B cell (primary cell): ENCODE measurements around the gene HOMER3. TPM values are rescaled to one million over a fixed set of nuclear protein-coding genes. Genes with fewer than 3 reads are reported as not detected.

Source experiments
- ATAC-seq: fragments of 200-7000 bp; cut with Tn5 transposase; one replicate; pipeline ENCODE4 v1.10.0; 2021; ENCODE audit warnings: low read depth, mild to moderate bottlenecking, moderate number of reproducible peaks, moderate library complexity
- CTCF ChIA-PET: fragments of 350-600 bp; sonication (Branson Sonifier 250); formaldehyde crosslinking; loops from one replicate; lab custom pipeline; 2021; ENCODE audit warnings: antibody characterized with exemption, inconsistent platforms; lab: Charles Lee
- POLR2A ChIA-PET: fragments of 350-600 bp; sonication (Branson Sonifier 250); formaldehyde crosslinking; loops from one replicate; lab custom pipeline; 2021; ENCODE audit warnings: antibody characterized with exemption; lab: Charles Lee
- DNase-seq: peaks from one replicate; pipeline ENCODE4 v3.0.0; 2013
- H2AFZ ChIP-seq: 2 replicates; pipeline ENCODE4 v1.6.1; 2012; ENCODE audit warnings: mild to moderate bottlenecking, low read depth, low read length; ENCODE audit not compliant: insufficient read depth, poor library complexity, severe bottlenecking
- H3K27ac ChIP-seq, 2 donors: 1 replicate in 1 of 2; 2 replicates in 1 of 2; pipeline ENCODE4 v1.5.1; 2012 to 2013; ENCODE audit warnings: low read length in 2 of 2, mild to moderate bottlenecking in 2 of 2, moderate library complexity in 1 of 2
- H3K27me3 ChIP-seq, 4 experiments: fragments of 200-600 bp in 1 of 4; sonication (generic) in 1 of 4; replicated peaks in 1 of 4; 1 replicate in 2 of 4; 2 replicates in 2 of 4; pipeline versions ENCODE4 v1.6.1 to v1.7.0; 2013 to 2016; ENCODE audit warnings: low read length in 3 of 4, mild to moderate bottlenecking in 2 of 4, mixed read lengths in 1 of 4, moderate library complexity in 1 of 4; ENCODE audit not compliant: insufficient read depth in 4 of 4, control insufficient read depth in 3 of 4; ENCODE audit errors: control extremely low read depth in 1 of 4
- H3K36me3 ChIP-seq, 2 experiments: replicated peaks in 1 of 2; 1 replicate in 1 of 2; 2 replicates in 1 of 2; pipeline versions ENCODE4 v1.6.1 to v1.7.1; 2013; ENCODE audit warnings: low read length in 1 of 2; ENCODE audit not compliant: insufficient read depth in 2 of 2, control insufficient read depth in 1 of 2; ENCODE audit errors: control extremely low read depth in 1 of 2, extremely low read depth in 1 of 2
- H3K4me1 ChIP-seq, 2 donors: fragments of 200-600 bp in 1 of 2; sonication (generic) in 1 of 2; 1 replicate in 1 of 2; 2 replicates in 1 of 2; pipeline versions ENCODE4 v1.5.1 to v1.6.1; 2013 to 2017; ENCODE audit warnings: low read length in 2 of 2; ENCODE audit not compliant: control insufficient read depth in 2 of 2, insufficient read depth in 2 of 2
- H3K4me2 ChIP-seq: replicated peaks from 2 replicates; pipeline ENCODE3; 2012; ENCODE audit warnings: mild to moderate bottlenecking, low read depth, low read length; ENCODE audit not compliant: poor library complexity, severe bottlenecking
- H3K4me3 ChIP-seq, 5 experiments: fragments of 200-600 bp in 1 of 5; sonication (generic) in 1 of 5; 1 replicate in 3 of 5; 2 replicates in 2 of 5; pipeline versions ENCODE4 v1.5.1 to v1.7.0; 2011 to 2016; ENCODE audit warnings: low read length in 4 of 5, mild to moderate bottlenecking in 4 of 5, low read depth in 2 of 5, control low read depth in 1 of 5, moderate library complexity in 1 of 5; ENCODE audit not compliant: insufficient read depth in 1 of 5; ENCODE audit errors: control extremely low read depth in 1 of 5, extremely low read depth in 1 of 5
- H3K79me2 ChIP-seq: fragments of 200-600 bp; sonication (generic); one replicate; pipeline ENCODE4 v1.6.0; 2016; ENCODE audit warnings: low read length; ENCODE audit not compliant: control insufficient read depth, insufficient read depth
- H3K9ac ChIP-seq: fragments of 200-600 bp; sonication (generic); 2 replicates; pipeline ENCODE4 v1.6.1; 2017; ENCODE audit warnings: mild to moderate bottlenecking, low read length, moderate library complexity
- H3K9me3 ChIP-seq, 3 donors: one replicate each; pipeline versions ENCODE4 v1.6.1 to v1.7.1; 2013; ENCODE audit warnings: low read length in 2 of 3; ENCODE audit not compliant: control insufficient read depth in 2 of 3, insufficient read depth in 1 of 3; ENCODE audit errors: control extremely low read depth in 1 of 3
- H4K20me1 ChIP-seq: 2 replicates; pipeline ENCODE4 v1.6.0; 2012; ENCODE audit warnings: mild to moderate bottlenecking, low read length; ENCODE audit not compliant: insufficient read depth, control insufficient read depth, poor library complexity, severe bottlenecking
- H3K27ac Mint-ChIP-seq: one replicate; pipeline ENCODE4 v1.8.0; 2021; ENCODE audit warnings: mixed read lengths
- H3K27me3 Mint-ChIP-seq: one replicate; pipeline ENCODE4 v1.8.0; 2021; ENCODE audit warnings: mixed read lengths
- H3K4me1 Mint-ChIP-seq: one replicate; pipeline ENCODE4 v1.8.0; 2021; ENCODE audit warnings: mixed read lengths
- H3K4me3 Mint-ChIP-seq: one replicate; pipeline ENCODE4 v1.8.0; 2021; ENCODE audit warnings: mixed read lengths
- H3K9me3 Mint-ChIP-seq: one replicate; pipeline ENCODE4 v1.8.0; 2022; ENCODE audit warnings: mixed read lengths; ENCODE audit not compliant: insufficient read depth
- EZH2 ChIP-seq: IDR thresholded peaks from 2 replicates; pipeline ENCODE4 v1.6.1; 2012; ENCODE audit warnings: borderline replicate concordance, low read depth, mild to moderate bottlenecking, moderate library complexity, low read length; ENCODE audit not compliant: insufficient read depth, poor library complexity, severe bottlenecking
- WGBS: methylation state at CpG from one replicate; pipeline ENCODE4 v1.1.5; 2013; ENCODE audit warnings: missing lambda C conversion rate; ENCODE audit not compliant: insufficient coverage; 5-methylcytosine and 5-hydroxymethylcytosine counted together
- intact Hi-C: fragments of 100-400 bp; cut with micrococcal nuclease; formaldehyde crosslinking; loops from one replicate; pipeline ENCODE4 v1.10.0; 2022
- polyA plus RNA-seq: library from polyadenylated mRNA; depleted of rRNA; stranded (reverse); fragments of >200 nt; gene quantifications from 2 replicates; pipeline ENCODE4 v1.2.3, GENCODE V29; 2012
- total RNA-seq, 2 donors: library from RNA; stranded (reverse); fragments of 120-200 nt in 1 of 2; gene quantifications; 1 replicate in 1 of 2; 2 replicates in 1 of 2; pipeline versions ENCODE4 v1.2.3 to v1.2.4, GENCODE V29; 2013 to 2022
- TF ChIP-seq, protein P1 (sequence below): fragments of 200-600 bp; IDR thresholded peaks from one replicate; pipeline ENCODE4 v1.8.0; 2022; ENCODE audit warnings: antibody characterized with exemption, mild to moderate bottlenecking

HOMER3 gene
- total and polyA plus RNA-seq, 2 donors (not counting 1 experiment from before 2014, with no cell fraction given) = 5.9 to 26.4 TPM

DNA sequence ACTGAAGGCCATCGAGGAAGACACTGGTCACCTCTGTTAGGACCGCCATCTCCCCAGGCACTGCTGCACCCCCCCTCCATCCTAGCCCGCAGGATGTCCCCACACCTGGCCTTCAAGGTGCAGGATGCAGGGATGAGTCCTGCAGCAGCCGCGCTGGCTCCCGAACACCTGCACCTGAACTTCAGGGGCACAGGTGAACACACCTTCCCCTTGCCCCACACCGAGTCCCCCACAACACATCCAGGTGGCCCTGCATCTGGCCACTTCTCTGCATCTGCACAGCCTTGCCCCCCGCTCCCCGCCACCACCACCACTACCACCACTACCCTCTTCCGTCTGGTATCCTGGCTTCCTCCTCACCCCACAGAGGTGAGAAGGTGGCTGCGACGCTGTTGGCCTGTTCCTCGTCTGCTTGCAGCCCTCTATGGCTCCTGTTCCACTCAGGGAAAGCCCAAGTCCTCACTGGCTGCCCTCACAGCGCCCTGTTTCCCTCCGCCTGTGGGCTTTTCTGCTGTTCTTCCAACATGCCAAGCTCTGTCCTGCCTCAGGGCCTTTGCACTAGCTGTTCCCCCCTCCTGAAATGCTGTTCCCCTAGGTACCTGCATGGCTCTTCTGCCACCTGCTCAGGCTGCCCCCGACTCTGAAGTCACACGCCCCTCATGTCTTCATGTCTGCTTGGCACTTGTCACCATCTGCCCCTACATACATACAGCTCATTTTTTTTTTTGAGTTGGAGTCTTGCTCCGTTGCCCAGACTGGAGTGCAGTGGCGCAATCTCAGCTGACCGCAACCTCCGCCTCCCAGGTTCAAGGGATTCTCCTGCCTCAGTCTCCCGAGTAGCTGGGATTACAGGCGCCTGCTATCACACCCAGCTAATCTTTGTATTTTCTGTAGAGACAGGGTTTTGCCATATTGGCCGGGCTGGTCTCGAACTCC is 43.7 kb downstream of the HOMER3 start:
- peaks cover 0 to 25% (median 11%) of the 10 kb centered on the region in 4 experiments for H3K27me3 ChIP-seq
- Mint-ChIP-seq H3K4me3 (peak overlapping the region; percentile 87), H3K4me1 (peaks cover 11% of the 10 kb centered on the region), H3K27ac (no peak overlapping the region), H3K27me3 (peaks cover 25% of the 10 kb centered on the region), H3K9me3 (no peaks in the 10 kb centered on the region)
- WGBS = 86% methylated on average over 23 of the region's 25 CpGs
- peaks cover 1 to 26% of the 10 kb centered on the region in 2 experiments for H3K36me3 ChIP-seq
- intact Hi-C loops = no loop called here
- no peaks in the 10 kb centered on the region for H3K79me2 ChIP-seq
- no peak overlapping the region for H3K4me3 ChIP-seq
- TF ChIP-seq, protein P1, sequence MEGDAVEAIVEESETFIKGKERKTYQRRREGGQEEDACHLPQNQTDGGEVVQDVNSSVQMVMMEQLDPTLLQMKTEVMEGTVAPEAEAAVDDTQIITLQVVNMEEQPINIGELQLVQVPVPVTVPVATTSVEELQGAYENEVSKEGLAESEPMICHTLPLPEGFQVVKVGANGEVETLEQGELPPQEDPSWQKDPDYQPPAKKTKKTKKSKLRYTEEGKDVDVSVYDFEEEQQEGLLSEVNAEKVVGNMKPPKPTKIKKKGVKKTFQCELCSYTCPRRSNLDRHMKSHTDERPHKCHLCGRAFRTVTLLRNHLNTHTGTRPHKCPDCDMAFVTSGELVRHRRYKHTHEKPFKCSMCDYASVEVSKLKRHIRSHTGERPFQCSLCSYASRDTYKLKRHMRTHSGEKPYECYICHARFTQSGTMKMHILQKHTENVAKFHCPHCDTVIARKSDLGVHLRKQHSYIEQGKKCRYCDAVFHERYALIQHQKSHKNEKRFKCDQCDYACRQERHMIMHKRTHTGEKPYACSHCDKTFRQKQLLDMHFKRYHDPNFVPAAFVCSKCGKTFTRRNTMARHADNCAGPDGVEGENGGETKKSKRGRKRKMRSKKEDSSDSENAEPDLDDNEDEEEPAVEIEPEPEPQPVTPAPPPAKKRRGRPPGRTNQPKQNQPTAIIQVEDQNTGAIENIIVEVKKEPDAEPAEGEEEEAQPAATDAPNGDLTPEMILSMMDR = no peak
- no peak for TF ChIP-seq EZH2
- H3K9ac ChIP-seq = no peak overlapping the region
- no peaks in the 10 kb centered on the region for H3K9me3 ChIP-seq
- H2AFZ ChIP-seq = no peak overlapping the region
- H3K27ac ChIP-seq = no peak overlapping the region
- H3K4me1 ChIP-seq = peaks cover 13 to 17% of the 10 kb centered on the region in 2 donors
- CTCF ChIA-PET = no interaction called here
- no peak for ATAC-seq
- peak; percentile 24 for DNase-seq
- POLR2A ChIA-PET = no interaction called here
- H4K20me1 ChIP-seq = peaks cover 21% of the 10 kb centered on the region
- no peak overlapping the region for H3K4me2 ChIP-seq

DNA sequence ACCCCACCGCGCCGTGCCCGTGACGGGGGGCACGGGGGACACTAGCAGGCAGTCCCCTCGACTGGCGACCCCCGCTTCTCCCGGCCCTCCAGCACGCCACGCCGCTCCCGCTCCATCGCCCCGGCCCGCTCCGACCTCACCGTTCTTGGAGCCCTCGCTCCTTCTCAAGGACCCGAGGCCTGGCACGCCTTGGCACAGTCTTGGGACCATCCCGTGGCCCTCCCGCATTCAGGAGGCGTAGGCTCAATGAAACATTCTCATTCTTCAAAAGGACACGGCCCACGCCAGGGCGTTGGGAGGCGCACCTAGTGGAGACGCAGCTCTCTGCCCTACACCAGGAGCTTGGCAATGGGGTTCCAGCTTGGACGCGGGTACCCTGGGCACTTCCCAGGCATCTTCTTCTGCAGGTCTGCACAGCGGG is 44.6 kb downstream of the HOMER3 start:
- ATAC-seq (no peak), DNase-seq (peak; percentile 27)
- Mint-ChIP-seq H3K4me3 (peak overlapping the region; percentile 87), H3K27ac (no peak overlapping the region), H3K27me3 (peaks cover 25% of the 10 kb centered on the region), H3K9me3 (no peaks in the 10 kb centered on the region), H3K4me1 (peaks cover 11% of the 10 kb centered on the region)
- no peak overlapping the region for H3K4me3 ChIP-seq
- no peak overlapping the region for H3K27ac ChIP-seq
- no peak overlapping the region for H3K9ac ChIP-seq
- intact Hi-C loops = no loop called here
- WGBS = 23% methylated on average over 33 of the region's 33 CpGs
- H3K4me2 ChIP-seq = peak overlapping the region; percentile 38
- peaks cover 21% of the 10 kb centered on the region for H4K20me1 ChIP-seq
- H3K36me3 ChIP-seq = peaks cover 1 to 24% of the 10 kb centered on the region in 2 experiments
- H3K4me1 ChIP-seq = peaks cover 13 to 17% of the 10 kb centered on the region in 2 donors
- POLR2A ChIA-PET = no interaction called here
- H3K27me3 ChIP-seq = peaks cover 0 to 25% (median 11%) of the 10 kb centered on the region in 4 experiments
- CTCF ChIA-PET = no interaction called here
- no peak for TF ChIP-seq EZH2
- TF ChIP-seq, protein P1 = no peak
- H3K79me2 ChIP-seq = no peaks in the 10 kb centered on the region
- no peaks in the 10 kb centered on the region for H3K9me3 ChIP-seq
- H2AFZ ChIP-seq = no peak overlapping the region
